Stimulated activated CD8-positive, alpha-beta memory T cell treated with anti-CD3 and anti-CD28 coated beads, Interleukin-15, amount 100 ng/mL, for 48 hours (primary cell): ENCODE data around the gene ZNF467.

Experiments
- DNase-seq, 2 donors: peaks; one replicate each; pipeline ENCODE4 v3.0.0-alpha.2; 2020; ENCODE audit warnings: low read depth in 2 of 2

ZNF467 gene, protein sequence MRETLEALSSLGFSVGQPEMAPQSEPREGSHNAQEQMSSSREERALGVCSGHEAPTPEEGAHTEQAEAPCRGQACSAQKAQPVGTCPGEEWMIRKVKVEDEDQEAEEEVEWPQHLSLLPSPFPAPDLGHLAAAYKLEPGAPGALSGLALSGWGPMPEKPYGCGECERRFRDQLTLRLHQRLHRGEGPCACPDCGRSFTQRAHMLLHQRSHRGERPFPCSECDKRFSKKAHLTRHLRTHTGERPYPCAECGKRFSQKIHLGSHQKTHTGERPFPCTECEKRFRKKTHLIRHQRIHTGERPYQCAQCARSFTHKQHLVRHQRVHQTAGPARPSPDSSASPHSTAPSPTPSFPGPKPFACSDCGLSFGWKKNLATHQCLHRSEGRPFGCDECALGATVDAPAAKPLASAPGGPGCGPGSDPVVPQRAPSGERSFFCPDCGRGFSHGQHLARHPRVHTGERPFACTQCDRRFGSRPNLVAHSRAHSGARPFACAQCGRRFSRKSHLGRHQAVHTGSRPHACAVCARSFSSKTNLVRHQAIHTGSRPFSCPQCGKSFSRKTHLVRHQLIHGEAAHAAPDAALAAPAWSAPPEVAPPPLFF

DNA sequence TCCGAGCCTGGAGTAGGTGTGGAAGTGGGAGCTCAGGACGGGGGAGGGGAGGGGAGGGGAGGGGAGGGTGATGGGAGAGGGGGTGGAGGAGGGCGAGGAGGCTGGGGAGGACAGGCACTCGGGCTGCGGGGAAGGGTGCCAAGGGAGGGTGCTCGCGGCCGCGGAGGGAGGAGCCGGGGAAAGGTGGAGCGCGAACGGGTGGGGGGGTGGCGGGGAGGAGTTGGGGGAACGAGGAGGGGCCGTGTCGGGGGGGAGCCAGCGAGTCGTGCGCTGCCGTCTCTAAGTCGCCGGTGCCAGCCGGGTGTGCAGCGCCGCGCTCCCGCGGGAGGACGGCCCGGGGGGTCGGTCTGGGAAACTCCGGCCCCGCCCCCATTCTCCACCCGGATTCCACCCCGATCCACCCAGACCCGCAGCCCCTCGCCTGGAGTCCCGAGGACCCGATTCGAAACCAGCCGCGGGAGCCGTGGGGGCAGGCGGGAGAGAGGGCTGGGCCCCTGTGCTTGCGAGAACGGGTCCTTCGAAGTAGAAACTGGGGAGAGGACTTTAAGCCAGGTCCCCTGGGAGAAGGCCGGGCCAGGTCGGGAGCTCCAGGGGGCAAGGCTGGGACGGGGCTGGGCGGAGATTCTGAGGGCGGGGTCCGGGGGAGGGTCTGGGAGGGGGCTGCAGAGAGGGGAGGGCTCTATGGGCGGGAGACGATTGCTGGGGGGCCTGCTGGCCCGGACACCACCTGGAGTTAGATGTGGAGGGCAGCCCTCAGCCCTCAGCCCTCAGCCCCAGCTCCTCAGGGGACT, at the start of gene ZNF467:
TSS of gene ZNF467 (minus strand) at position 143 of the 791 bp plus-strand sequence. CDS start 2,556 bp downstream, outside the sequence.
- no peak for DNase-seq

- no peak for DNase-seq
Observed at GRCh38 chr7:149822353-149822943, 49.1 kb upstream of the ZNF467 start.

- no peak for DNase-seq
Observed at GRCh38 chr7:149821191-149822148, 48.1 kb upstream of the ZNF467 start.

DNA sequence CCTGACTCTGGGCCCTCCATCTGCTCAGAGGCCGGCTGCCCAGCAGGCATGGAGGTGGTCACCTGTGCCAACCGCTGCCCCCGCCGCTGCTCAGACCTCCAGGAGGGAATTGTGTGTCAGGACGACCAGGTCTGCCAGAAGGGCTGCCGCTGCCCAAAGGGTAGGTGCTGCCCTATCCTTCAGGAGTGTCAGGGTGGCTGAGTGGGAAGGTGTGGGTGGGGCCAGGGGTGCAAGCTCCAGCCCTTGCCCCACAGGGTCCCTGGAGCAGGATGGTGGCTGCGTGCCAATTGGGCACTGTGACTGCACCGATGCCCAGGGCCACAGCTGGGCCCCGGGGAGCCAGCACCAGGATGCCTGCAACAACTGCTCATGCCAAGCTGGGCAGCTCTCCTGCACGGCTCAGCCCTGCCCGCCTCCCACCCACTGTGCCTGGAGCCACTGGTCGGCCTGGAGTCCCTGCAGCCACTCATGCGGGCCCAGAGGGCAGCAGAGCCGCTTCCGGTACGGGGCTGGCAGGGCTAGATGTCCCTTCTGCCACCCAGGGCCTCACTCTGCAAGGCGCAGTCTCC, 47.3 kb upstream of the ZNF467 start:
- no peak for DNase-seq

GRCh38 chr7:149819961-149820340, 46.6 kb upstream of the ZNF467 start:
- no peak for DNase-seq

GRCh38 chr7:149819141-149819960, 46.0 kb upstream of the ZNF467 start:
- DNase-seq = no peak

- DNase-seq = no peak
Observed at GRCh38 chr7:149818536-149818840, 45.1 kb upstream of the ZNF467 start.

GRCh38 chr7:149817836-149818535, 44.6 kb upstream of the ZNF467 start:
- no peak for DNase-seq

DNA sequence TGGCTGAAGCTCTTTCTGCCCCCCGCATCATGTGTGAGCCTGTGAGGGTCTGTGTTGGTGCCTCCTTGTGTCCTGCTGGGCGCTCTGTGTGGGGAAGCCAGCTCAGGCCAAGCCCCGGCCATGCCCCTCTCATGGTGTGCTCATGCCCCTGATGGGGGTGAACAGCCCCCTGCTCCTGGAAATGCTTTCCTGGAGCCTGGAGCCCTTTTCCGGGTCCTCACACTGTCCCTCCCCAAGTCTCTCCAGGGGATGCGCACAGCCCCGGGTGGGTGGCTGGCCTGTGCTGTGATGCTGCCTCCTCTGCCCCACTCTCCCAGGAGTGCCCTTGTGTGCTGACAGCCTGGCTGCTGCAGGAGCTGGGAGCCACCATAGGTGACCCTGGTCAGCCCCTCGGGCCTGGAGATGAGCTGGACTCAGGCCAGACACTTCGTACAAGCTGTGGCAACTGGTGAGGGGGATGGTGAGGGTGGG, 43.9 kb upstream of the ZNF467 start:
- DNase-seq = no peak

GRCh38 chr7:149816794-149817193, 43.4 kb upstream of the ZNF467 start:
- no peak for DNase-seq

GRCh38 chr7:149816267-149816751, 42.9 kb upstream of the ZNF467 start:
- DNase-seq = no peak

DNA sequence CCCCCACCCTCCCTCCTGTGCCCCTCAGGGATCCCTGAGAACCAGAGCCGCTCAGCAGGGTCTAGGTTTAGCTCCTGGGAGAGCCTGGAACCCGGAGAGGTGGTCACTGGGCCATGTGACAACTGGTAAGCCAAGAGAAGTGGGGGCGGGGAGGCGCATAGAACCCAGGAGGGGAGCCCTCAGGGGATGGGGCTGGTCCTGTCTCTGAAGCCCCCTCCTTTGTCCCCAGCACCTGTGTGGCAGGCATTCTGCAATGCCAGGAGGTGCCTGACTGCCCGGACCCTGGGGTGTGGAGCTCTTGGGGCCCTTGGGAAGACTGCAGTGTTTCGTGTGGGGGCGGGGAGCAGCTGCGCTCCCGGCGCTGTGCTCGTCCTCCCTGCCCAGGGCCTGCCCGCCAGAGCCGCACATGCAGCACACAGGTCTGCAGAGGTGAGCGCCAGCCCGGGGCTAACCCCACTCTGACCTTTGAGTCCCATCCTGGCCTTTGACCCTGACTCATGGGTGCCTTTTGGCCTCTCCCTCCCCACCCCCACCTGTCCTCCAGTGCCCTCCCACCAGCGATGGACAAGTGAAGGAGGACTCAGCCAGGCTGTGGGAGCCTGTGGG, 42.4 kb upstream of the ZNF467 start:
- no peak for DNase-seq

GRCh38 chr7:149815121-149815520, 41.7 kb upstream of the ZNF467 start:
- no peak for DNase-seq

DNA sequence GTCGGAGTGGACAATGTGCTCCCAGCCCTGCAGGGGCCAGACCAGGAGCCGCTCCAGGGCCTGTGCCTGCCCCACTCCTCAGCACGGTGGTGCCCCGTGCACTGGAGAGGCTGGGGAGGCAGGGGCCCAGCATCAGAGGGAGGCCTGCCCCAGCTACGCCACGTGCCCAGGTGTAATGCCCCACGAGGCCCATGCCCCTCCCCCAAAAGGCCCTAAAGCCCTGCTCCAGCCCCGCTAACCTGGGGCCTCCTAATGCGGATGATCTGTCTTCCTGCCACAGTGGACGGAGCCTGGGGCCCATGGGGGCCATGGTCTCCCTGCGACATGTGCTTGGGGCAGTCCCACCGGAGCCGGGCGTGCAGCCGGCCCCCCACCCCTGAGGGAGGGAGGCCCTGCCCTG, 41.1 kb upstream of the ZNF467 start:
- DNase-seq = no peak

- DNase-seq = no peak
Observed at GRCh38 chr7:149813254-149814035, 40.1 kb upstream of the ZNF467 start.

GRCh38 chr7:149811831-149812490, 38.6 kb upstream of the ZNF467 start:
- no peak for DNase-seq

DNA sequence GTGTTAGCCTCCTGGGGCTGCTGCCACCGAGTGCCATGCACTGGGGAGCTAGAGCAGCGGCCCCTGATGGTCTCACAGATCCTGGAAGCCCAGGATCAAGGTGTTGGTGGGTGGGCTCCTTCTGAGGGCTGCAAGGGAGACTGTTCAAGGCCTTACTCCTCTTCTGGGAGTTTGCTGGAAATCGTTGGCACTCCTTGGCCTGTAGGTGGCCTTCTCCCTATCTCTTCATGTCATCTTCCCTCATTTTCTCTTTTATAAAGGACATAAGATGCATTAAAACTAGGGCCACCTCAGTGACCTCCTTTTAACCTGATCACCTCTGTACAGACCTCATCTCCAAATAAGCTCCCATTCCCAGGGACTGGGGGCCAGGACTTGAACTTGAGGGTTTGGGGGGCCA, 37.8 kb upstream of the ZNF467 start:
- no peak for DNase-seq
